HCT116 (cell line): ENCODE data around the gene STOX2. TPM values are rescaled to one million over a fixed set of nuclear protein-coding genes. Genes with fewer than 3 reads are reported as not detected.

Source experiments
- ATAC-seq: fragments of 200-7000 bp; cut with Tn5 transposase; 2 replicates; pipeline ENCODE4 v1.9.1; 2020; ENCODE audit warnings: mild to moderate bottlenecking, moderate library complexity
- BruUV-seq: library from RNA; stranded (reverse); fragments of 400-500 nt; replicated peaks from 2 replicates; lab custom pipeline; 2021; lab: Mats Ljungman, UMichigan
- CTCF ChIA-PET: fragments of 300-600 bp; sonication (Branson Sonifier 250); formaldehyde crosslinking; loops from one replicate; lab custom pipeline; 2021; ENCODE audit warnings: antibody characterized with exemption; lab: Charles Lee
- POLR2A ChIA-PET: fragments of 300-600, 350-600 bp; sonication (Branson Sonifier 250); formaldehyde crosslinking; loops from one replicate; lab custom pipeline; 2021; ENCODE audit warnings: antibody characterized with exemption; lab: Charles Lee
- RAD21 ChIA-PET, 2 experiments: fragments of 300-600 bp; sonication (Branson Sonifier 250); formaldehyde crosslinking; loops; one replicate each; lab custom pipeline; 2023; ENCODE audit warnings: low total read pairs in 2 of 2; ENCODE audit not compliant: uncharacterized antibody in 2 of 2, unreplicated experiment in 2 of 2, low non-redundant PET in 1 of 2; lab: Charles Lee
- DNase-seq: peaks from one replicate; pipeline ENCODE4 v3.0.0-alpha.2; 2010; ENCODE audit warnings: low read depth, low spot score
- H2AFZ ChIP-seq: fragments of 200-600 bp; shearing (Covaris generic), sonication (generic); 2 replicates; pipeline ENCODE4 v1.6.1; 2017; ENCODE audit warnings: low read depth, mixed run types, mixed read lengths, antibody characterized with exemption, low read length; ENCODE audit not compliant: poor library complexity, severe bottlenecking
- H3K27ac ChIP-seq: 2 replicates; pipeline ENCODE4 v1.5.1; 2012; ENCODE audit warnings: low read depth, low read length
- H3K27me3 ChIP-seq: fragments of 200-600 bp; sonication (generic); 2 replicates; pipeline ENCODE4 v1.6.1; 2016; ENCODE audit warnings: mixed run types, low read length, mixed read lengths; ENCODE audit not compliant: insufficient read depth
- H3K36me3 ChIP-seq, 2 experiments: fragments of 200-500 bp in 1 of 2; fragments of 200-600 bp in 1 of 2; sonication (Bioruptor generic) in 1 of 2; sonication (generic) in 1 of 2; 2 replicates each; pipeline versions ENCODE4 v1.5.1 to v1.6.1; 2014 to 2016; ENCODE audit warnings: low read length in 2 of 2, inconsistent platforms in 1 of 2, mixed read lengths in 1 of 2, mixed run types in 1 of 2; ENCODE audit not compliant: insufficient read depth in 2 of 2, control insufficient read depth in 1 of 2
- H3K4me1 ChIP-seq, 2 experiments: fragments of 200-600 bp in 1 of 2; sonication (generic) in 1 of 2; 2 replicates each; pipeline versions ENCODE4 v1.5.1 to v1.6.1; 2012 to 2017; ENCODE audit warnings: low read length in 2 of 2, inconsistent platforms in 1 of 2, mild to moderate bottlenecking in 1 of 2, mixed read lengths in 1 of 2, mixed run types in 1 of 2, moderate library complexity in 1 of 2; ENCODE audit not compliant: insufficient read depth in 2 of 2, control insufficient read depth in 1 of 2
- H3K4me2 ChIP-seq: fragments of 200-600 bp; sonication (generic); 2 replicates; pipeline ENCODE4 v1.6.1; 2017; ENCODE audit warnings: mixed run types, low read length, mixed read lengths
- H3K4me3 ChIP-seq, 2 experiments: fragments of 200-600 bp in 1 of 2; sonication (generic) in 1 of 2; replicated peaks in 1 of 2; 2 replicates each; pipeline ENCODE4 v1.5.1; 2011 to 2016; ENCODE audit warnings: low read length in 2 of 2, control low read depth in 1 of 2, low read depth in 1 of 2, mild to moderate bottlenecking in 1 of 2, mixed read lengths in 1 of 2, mixed run types in 1 of 2
- H3K79me2 ChIP-seq: fragments of 200-600 bp; sonication (generic); 2 replicates; pipeline ENCODE4 v1.6.1; 2017; ENCODE audit warnings: mild to moderate bottlenecking, mixed run types, low read length, moderate library complexity, mixed read lengths; ENCODE audit not compliant: insufficient read depth
- H3K9ac ChIP-seq: fragments of 200-600 bp; sonication (generic); 2 replicates; pipeline ENCODE4 v1.6.1; 2016; ENCODE audit warnings: low read length, mixed read lengths
- H3K9me2 ChIP-seq: fragments of 200-600 bp; sonication (generic), shearing (Covaris generic); 2 replicates; pipeline ENCODE4 v1.6.1; 2017; ENCODE audit warnings: mixed run types, mild to moderate bottlenecking, moderate library complexity; ENCODE audit not compliant: insufficient read depth
- H3K9me3 ChIP-seq, 2 experiments: fragments of 200-500 bp in 1 of 2; fragments of 200-600 bp in 1 of 2; sonication (Bioruptor generic) in 1 of 2; sonication (generic) in 1 of 2; 2 replicates each; pipeline ENCODE4 v1.6.1; 2014 to 2017; ENCODE audit warnings: low read length in 2 of 2, mixed read lengths in 2 of 2, inconsistent platforms in 1 of 2, low read depth in 1 of 2, mild to moderate bottlenecking in 1 of 2, mixed run types in 1 of 2, moderate library complexity in 1 of 2; ENCODE audit not compliant: control insufficient read depth in 1 of 2, insufficient read depth in 1 of 2
- H4K20me1 ChIP-seq: fragments of 200-600 bp; sonication (generic), shearing (Covaris generic); 2 replicates; pipeline ENCODE4 v1.6.1; 2017; ENCODE audit warnings: mixed run types, mild to moderate bottlenecking, moderate library complexity; ENCODE audit not compliant: insufficient read depth
- EGR1 ChIP-seq: IDR thresholded peaks from 2 replicates; pipeline ENCODE4 v1.6.1; 2012; ENCODE audit warnings: low read depth
- ELF1 ChIP-seq: IDR thresholded peaks from 2 replicates; pipeline ENCODE4 v1.6.1; 2012; ENCODE audit warnings: low read depth, borderline replicate concordance
- MAX ChIP-seq: IDR thresholded peaks from 2 replicates; pipeline ENCODE4 v1.6.1; 2012
- POLR2AphosphoS5 ChIP-seq: IDR thresholded peaks from 2 replicates; pipeline ENCODE4 v1.6.1; 2011; ENCODE audit warnings: mild to moderate bottlenecking, low read depth, low read length, moderate library complexity
- RAD21 ChIP-seq: IDR thresholded peaks from 2 replicates; pipeline ENCODE4 v1.6.1; 2012; ENCODE audit warnings: low read depth, mild to moderate bottlenecking
- REST ChIP-seq: IDR thresholded peaks from 2 replicates; pipeline ENCODE4 v1.6.1; 2012; ENCODE audit warnings: low read depth
- SIN3A ChIP-seq: IDR thresholded peaks from 2 replicates; pipeline ENCODE4 v1.6.1; 2012; ENCODE audit warnings: low read depth
- SRF ChIP-seq: IDR thresholded peaks from 2 replicates; pipeline ENCODE4 v1.6.1; 2012; ENCODE audit warnings: low read depth
- ZBTB33 ChIP-seq: IDR thresholded peaks from 2 replicates; pipeline ENCODE4 v1.6.1; 2011; ENCODE audit warnings: mild to moderate bottlenecking, low read length, moderate library complexity; ENCODE audit not compliant: insufficient replicate concordance; ENCODE audit errors: extremely low read depth
- ZFX ChIP-seq: fragments of 450-650 bp; IDR thresholded peaks from 2 replicates; pipeline ENCODE4 v1.6.1; 2017
- ZNF274 ChIP-seq: fragments of 200-500 bp; sonication (Bioruptor generic); IDR thresholded peaks from 2 replicates; pipeline ENCODE4 v1.6.1; 2014; ENCODE audit warnings: mild to moderate bottlenecking, low read depth, low read length, inconsistent platforms
- intact Hi-C: fragments of 100-400 bp; cut with micrococcal nuclease; formaldehyde crosslinking; loops from 2 replicates; pipeline ENCODE4 v1.10.0; 2022
- total RNA-seq: library from RNA; stranded (reverse); gene quantifications from one replicate; pipeline ENCODE4 v1.2.1, GENCODE V29; 2021; ENCODE audit not compliant: unreplicated experiment

STOX2 gene
- total RNA-seq, 1 experiment from 2014 or later, result 6.3 TPM

- Histone ChIP-seq H3K9me2 (no peaks in the 10 kb centered on the region), H3K4me2 (no peak overlapping the region), H3K9me3 (no peaks in the 10 kb centered on the region), H3K4me1 (no peaks in the 10 kb centered on the region), H3K36me3 (no peaks in the 10 kb centered on the region), H4K20me1 (no peaks in the 10 kb centered on the region), H2AFZ (no peak overlapping the region), H3K79me2 (no peaks in the 10 kb centered on the region), H3K27ac (no peak overlapping the region), H3K9ac (no peak overlapping the region), H3K27me3 (no peaks in the 10 kb centered on the region), H3K4me3 (no peak overlapping the region)
- no peak for TF ChIP-seq POLR2AphosphoS5
- no peak for TF ChIP-seq REST
- TF ChIP-seq SRF, result no peak
- TF ChIP-seq SIN3A, result no peak
- TF ChIP-seq EGR1, result no peak
- no peak for TF ChIP-seq ZBTB33
- TF ChIP-seq ZFX, result no peak
- TF ChIP-seq RAD21, result no peak
- no peak for TF ChIP-seq ELF1
- no peak for TF ChIP-seq ZNF274
- TF ChIP-seq MAX, result no peak
- POLR2A ChIA-PET, result no interaction called here
- ATAC-seq (no peak), DNase-seq (no peak)
- no TSS peak for BruUV-seq
- intact Hi-C loops, result no loop called here
- CTCF ChIA-PET, result no interaction called here
- RAD21 ChIA-PET, result no interaction called here
Observed at GRCh38 chr4:184022679-184023383, 117.7 kb downstream of the STOX2 start.
